DMS 273 (cell line): ENCODE measurements around the gene LRRC42.

ENCODE experiments used
- DNase-seq: peaks from one replicate; lab custom pipeline; 2025; ENCODE audit not compliant: unreplicated experiment; lab: John Stamatoyannopoulos, UW

LRRC42 gene, protein sequence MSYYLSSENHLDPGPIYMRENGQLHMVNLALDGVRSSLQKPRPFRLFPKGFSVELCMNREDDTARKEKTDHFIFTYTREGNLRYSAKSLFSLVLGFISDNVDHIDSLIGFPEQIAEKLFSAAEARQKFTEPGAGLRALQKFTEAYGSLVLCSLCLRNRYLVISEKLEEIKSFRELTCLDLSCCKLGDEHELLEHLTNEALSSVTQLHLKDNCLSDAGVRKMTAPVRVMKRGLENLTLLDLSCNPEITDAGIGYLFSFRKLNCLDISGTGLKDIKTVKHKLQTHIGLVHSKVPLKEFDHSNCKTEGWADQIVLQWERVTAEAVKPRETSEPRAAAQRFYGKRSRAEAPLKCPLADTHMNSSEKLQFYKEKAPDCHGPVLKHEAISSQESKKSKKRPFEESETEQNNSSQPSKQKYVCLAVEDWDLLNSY

DNA sequence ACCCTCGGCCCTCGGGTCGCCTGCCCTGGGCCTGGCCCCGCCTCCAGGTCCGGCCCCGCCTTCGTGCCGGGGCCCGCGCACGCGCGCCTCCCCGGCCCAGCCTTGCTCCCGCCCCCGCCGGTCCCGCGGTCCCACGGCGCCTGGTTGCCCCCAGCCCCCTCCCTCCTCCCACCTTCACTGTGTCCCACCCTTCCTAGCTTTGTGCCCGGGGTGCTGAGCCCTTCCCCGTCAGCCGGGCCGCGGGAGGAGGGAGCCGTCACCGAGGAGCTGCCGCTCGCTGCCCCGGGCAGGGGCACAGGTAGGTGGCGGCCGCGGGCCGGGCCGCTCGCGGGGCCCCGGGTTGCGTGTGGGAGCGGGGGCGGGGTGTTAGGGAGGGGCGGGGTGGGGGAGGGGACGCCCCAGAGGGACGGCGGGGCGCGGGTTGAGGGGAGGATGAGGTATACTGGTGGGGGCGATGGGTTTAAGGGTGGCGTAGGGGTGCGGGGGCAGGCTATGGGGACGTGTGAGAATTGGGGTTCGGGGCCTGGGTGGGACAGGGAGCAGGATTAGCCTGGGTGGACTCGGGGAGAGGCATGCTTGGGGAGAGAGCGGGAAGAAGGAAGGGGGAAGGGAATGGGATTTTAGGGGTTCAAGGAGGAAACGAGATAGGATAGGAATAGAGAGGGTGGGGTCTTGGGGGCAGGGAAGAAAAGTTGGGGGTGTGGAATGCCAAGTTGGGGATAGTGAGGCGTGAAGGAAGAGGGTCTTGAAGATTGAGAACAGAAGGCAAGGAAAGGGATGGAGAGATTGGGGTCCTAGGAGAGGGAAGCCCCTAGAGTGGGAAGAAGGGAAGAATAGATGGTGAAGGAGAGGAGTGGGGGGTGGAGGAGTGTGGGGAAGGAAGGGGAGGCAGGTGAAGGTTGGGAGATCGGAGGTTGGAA, at the start of gene LRRC42:
LRRC42 (plus strand) TSS at position 99 of the 920 bp plus-strand sequence. CDS start 5,650 bp downstream, outside the sequence.
- DNase-seq, result no peak

DNA sequence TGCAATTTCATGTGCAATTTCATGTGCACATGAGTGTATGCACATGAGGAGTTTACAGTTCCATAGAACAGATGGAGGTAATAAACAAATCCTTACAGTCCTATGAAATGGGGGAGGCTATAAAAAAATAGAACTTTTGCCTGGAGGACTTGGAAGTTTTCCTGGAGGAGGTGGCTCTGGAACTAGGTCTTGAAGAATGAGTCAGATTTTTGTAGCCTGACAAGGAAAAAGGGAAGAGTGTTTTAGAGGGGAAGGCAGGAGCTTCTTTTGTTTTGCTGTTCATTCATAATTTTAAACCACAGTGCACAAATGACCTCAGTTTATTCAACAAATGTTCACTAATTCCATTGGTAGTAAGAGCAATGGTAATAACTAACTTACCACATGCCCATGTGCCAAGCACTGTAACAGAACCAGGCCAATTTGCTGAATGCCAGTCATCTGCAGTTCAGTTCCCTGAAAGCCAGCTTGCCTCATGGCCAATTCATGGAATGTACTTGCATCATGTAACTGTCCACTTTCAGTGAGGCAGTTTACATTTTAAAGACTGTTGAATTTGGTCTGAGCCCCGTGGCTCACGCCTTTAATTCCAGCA, 49.4 kb upstream of the LRRC42 start:
- peak; percentile 22 for DNase-seq

GRCh38 chr1:53899206-53899628, 46.9 kb upstream of the LRRC42 start:
- peak; percentile 24 for DNase-seq

DNA sequence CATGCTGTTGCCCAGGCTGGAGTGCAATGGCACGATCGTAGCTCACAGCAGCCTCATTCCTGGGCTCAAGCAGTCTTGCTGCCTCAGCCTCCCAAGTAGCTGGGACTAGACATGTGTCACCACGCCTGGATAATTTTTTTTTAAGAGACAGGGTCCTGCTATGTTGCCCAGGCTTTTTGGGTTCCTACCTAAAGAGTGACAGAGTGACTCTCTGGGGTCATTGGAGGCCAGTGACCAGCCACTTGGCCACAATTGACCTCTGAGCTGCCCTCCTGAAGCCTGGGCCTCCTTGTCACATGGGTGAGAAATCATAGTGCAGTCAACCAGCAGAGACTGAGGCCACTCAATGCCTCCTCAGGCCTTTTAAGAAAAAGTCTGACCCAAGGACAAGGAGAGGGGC, 46.4 kb upstream of the LRRC42 start:
- DNase-seq, result no peak

DNA sequence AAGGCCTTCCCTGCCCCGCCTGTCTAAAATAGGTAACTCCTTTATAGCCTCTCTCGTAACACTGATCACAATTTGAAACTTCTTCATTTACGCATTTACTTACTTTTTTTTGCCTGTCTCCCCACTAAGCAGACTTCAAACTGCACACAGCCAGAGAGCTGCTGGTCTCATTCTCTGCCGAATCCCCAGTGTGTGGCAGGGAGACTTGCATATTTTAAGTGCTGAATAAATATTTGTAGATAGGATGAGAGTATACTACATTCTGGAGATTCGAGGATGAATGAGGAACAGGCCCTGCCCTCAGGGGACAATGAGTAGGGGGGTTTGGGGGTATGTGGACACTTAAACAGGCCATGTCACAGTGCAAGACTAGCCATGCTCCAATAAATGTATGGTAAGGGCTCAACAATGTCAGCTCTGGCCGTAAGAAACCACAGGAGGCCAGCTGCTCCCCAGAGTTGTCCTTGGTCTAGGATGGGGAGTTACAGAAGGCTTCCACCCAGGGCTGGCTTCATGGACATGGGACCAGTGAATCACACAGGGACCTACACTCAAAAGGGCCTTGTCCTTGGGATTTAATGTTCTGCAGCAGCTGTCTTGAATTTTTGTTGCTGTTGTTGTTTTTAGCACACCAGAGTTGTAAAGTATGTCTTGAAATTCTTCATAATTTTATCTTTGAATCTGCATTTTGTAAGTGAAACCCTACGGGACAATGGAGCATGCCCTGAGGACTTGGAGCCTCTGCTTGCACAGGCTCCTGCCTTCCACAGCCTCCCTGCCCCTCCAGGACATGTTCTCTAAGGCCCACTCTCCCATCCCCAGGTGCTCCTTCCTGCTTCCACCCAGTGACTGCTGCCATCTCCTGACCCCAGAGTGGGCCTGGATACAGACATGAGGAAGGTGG, 43.7 kb upstream of the LRRC42 start:
- no peak for DNase-seq

GRCh38 chr1:53905509-53905908, 40.6 kb upstream of the LRRC42 start:
- no peak for DNase-seq

- DNase-seq, result no peak
Observed at GRCh38 chr1:53906121-53906520, 40.0 kb upstream of the LRRC42 start.

- DNase-seq, result no peak
Observed at GRCh38 chr1:53909946-53910345, 36.2 kb upstream of the LRRC42 start.

- DNase-seq, result no peak
Observed at GRCh38 chr1:53911442-53911841, 34.7 kb upstream of the LRRC42 start.

DNA sequence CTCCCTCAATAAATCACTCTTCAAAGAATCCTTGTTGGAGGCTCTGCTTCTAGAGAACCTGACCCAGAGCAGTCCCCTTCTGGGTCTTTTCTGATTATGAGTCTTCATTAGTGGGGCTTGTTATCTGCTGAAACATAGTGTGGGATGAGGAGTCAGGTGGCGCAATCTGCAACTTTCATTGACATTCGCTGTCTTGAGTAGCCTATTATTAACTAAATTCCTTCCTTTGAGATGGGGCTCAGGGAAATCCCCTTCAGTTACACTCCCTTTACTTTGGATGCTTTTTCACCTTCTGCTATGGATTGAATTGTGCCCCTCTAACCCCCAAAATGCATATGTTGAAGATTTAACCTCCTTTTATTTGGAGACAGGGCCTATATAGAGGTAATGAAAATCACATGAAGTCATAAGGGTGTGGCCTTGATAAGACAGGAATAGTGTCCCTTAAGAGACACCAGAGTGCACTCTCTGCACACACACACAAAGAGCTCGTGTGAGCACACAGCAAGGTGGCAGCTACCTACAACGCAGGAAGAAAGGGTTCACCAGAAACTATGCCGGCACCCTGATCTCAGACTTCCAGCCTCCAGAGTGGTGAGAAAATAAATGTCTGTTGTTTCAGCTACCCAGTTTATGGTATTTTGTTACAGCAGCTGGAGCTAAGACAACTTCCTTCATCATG, 32.7 kb upstream of the LRRC42 start:
- DNase-seq, result no peak

DNA sequence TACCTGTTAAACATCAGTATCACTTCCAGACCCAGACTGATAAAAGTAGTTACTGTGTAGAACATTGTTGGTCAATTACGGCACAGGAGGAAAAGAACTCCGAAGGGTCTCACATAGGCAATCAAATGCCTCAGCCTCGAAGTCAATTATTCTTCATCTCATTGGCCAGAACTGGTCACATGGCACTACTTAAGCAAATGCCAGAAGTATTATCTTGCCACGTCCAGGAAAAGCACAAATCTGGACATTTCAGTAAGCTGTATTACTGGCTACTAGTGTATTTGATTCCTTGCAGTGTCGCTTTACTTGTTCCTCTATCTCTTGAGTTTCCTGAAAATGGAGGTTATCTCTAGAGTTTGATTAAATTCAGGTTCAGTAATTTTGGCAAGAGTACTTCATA, 27.8 kb upstream of the LRRC42 start:
- DNase-seq, result no peak

- no peak for DNase-seq
Observed at GRCh38 chr1:53919675-53920066, 26.5 kb upstream of the LRRC42 start.

DNA sequence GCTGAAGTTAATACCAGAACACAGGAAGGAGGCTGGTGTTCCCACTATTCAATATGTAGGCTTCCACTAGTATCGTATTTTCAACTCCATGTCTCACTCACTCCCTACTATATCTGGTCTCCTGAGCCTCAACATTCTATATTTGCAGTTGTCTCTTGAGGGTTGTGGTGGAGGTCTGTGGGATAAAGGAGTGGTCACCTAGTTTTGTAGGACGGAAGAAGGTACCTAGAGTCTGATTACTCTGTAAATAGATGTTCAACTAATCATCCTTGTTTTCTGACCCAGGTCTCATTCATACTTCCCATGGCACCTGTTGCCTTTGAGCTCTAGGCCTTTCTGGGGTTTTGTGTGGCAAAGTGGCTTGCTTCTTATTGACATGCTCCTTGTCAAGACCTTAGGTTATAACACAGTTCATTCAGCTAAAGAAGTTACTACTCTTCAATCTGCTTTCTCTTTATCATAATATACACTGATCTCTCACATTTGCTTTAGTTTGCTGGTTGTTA, 18.7 kb upstream of the LRRC42 start:
- no peak for DNase-seq

GRCh38 chr1:53929246-53929960, 16.7 kb upstream of the LRRC42 start:
- no peak for DNase-seq

DNA sequence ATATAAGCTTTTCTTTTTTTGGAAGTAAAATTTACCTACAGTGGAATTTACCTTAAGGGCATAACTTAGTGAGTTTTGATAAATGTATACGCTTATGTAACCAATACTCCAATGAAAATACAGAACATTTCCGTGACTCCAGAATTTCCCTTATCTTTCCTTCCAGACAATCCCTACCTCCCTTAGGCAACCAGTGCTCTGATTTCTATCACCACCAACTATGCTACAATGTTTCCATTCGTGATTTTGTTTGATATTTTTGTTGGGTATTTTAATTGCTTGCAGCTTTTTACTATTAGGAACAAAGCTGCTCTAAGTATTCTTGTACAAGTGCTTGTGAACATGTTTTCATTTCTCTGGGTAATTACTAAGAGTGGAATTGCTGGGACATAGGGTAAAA, 15.2 kb upstream of the LRRC42 start:
- DNase-seq, result no peak

GRCh38 chr1:53931523-53931922, 14.6 kb upstream of the LRRC42 start:
- DNase-seq, result no peak

DNA sequence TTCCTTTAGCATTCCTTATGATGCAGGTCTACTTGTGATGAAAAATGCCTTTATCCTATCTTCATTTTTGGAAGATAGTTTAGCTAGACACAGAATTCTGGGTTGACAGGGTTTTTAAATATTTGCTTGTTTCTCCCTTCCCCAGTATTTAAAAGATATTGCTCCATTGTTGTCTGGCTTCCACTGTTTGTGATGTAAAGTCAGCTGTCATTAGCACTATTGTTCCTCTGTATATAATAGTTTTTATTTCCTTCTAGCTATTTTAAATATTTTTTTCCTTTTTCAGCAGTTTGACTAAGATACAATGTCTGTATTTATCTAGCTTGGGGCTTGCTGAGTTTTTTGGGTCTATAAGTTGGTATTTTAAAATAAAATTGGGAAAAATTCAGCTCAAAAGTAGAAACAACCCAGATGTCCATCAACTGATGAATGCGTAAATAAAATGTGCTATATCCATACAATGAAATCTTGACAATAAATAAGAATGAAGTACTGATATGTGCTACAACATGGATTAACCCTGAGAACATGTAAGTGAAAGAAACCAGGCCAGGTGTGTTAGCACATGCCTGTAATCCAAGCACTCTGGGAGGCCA, 11.9 kb upstream of the LRRC42 start:
- no peak for DNase-seq

DNA sequence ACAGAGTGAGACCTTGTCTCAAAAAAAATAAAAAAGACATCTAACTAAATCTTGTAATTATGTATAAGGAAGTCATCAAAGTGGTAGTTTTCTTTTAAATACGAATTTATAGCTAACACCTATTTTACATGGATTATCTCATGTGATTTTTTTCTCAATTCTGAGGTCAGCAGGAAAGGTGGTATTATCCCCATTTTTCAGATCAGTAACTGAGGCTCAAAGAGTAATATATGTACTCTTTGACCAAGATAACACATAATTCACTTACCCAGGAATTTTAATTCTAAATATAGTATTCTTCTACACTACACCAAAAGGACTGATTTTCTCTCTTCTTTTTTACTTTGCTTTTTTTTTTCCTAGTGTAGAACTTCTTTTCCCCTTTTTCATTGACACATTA, 9.7 kb upstream of the LRRC42 start:
- no peak for DNase-seq
